PC-3 (cell line): ENCODE results near the gene DGKE. TPM values are rescaled to one million over a fixed set of nuclear protein-coding genes. Genes with fewer than 3 reads are reported as not detected.

Experiments
- ATAC-seq: fragments of 200-7000 bp; cut with Tn5 transposase; 2 replicates; pipeline ENCODE4 v1.9.1; 2020; ENCODE audit warnings: mild to moderate bottlenecking, moderate library complexity
- BruUV-seq: library from RNA; stranded (reverse); fragments of 400-500 nt; replicated peaks from 2 replicates; lab custom pipeline; 2021; lab: Mats Ljungman, UMichigan
- CTCF ChIA-PET: fragments of 300-600 bp; sonication (Branson Sonifier 250); formaldehyde crosslinking; loops from one replicate; lab custom pipeline; 2022; ENCODE audit warnings: antibody characterized with exemption; lab: Charles Lee
- POLR2A ChIA-PET: fragments of 300-600 bp; sonication (Branson Sonifier 250); formaldehyde crosslinking; loops from one replicate; lab custom pipeline; 2022; ENCODE audit warnings: antibody characterized with exemption; ENCODE audit not compliant: unreplicated experiment; lab: Charles Lee
- DNase-seq: peaks from one replicate; pipeline ENCODE4 v3.0.0-alpha.2; 2015
- H2AFZ ChIP-seq: fragments of 300-600 bp; sonication (generic); 2 replicates; pipeline ENCODE4 v1.6.0; 2016; ENCODE audit warnings: antibody characterized with exemption, low read length
- H3F3A ChIP-seq: fragments of 300-600 bp; sonication (generic); one replicate; pipeline ENCODE4 v1.6.0; 2017; ENCODE audit warnings: antibody characterized with exemption, low read length, control low read depth, mild to moderate bottlenecking; ENCODE audit not compliant: unreplicated experiment
- H3K27ac ChIP-seq: fragments of 300-600 bp; sonication (generic); 2 replicates; pipeline ENCODE4 v1.5.1; 2016; ENCODE audit warnings: mild to moderate bottlenecking, low read length
- H3K27me3 ChIP-seq: fragments of 300-600 bp; sonication (generic); 2 replicates; pipeline ENCODE4 v1.6.1; 2016; ENCODE audit warnings: low read length, mixed read lengths
- H3K36me3 ChIP-seq: fragments of 300-600 bp; sonication (generic); 2 replicates; pipeline ENCODE4 v1.6.1; 2016; ENCODE audit warnings: low read depth, mixed run types, low read length, mixed read lengths
- H3K4me1 ChIP-seq: fragments of 300-600 bp; sonication (generic); 2 replicates; pipeline ENCODE4 v1.5.1; 2016; ENCODE audit warnings: low read length; ENCODE audit not compliant: insufficient read depth
- H3K4me2 ChIP-seq: fragments of 300-600 bp; sonication (generic); 2 replicates; pipeline ENCODE4 v1.6.0; 2016; ENCODE audit warnings: low read length
- H3K4me3 ChIP-seq: fragments of 300-600 bp; sonication (generic); 2 replicates; pipeline ENCODE4 v1.5.1; 2016; ENCODE audit warnings: mild to moderate bottlenecking, low read length, mixed read lengths
- H3K79me2 ChIP-seq: fragments of 300-600 bp; sonication (generic); 2 replicates; pipeline ENCODE4 v1.6.1; 2017; ENCODE audit warnings: low read length, mixed read lengths
- H3K9ac ChIP-seq: fragments of 300-600 bp; sonication (generic); 2 replicates; pipeline ENCODE4 v1.6.0; 2016; ENCODE audit warnings: mild to moderate bottlenecking, low read length
- H3K9me2 ChIP-seq: fragments of 300-600 bp; sonication (generic); replicated peaks from 2 replicates; pipeline ENCODE4 v1.6.1; 2016; ENCODE audit warnings: mixed run types, low read length, mixed read lengths
- H3K9me3 ChIP-seq: fragments of 300-600 bp; sonication (generic); 2 replicates; pipeline ENCODE4 v1.6.1; 2016; ENCODE audit warnings: low read length, mixed read lengths
- H4K20me1 ChIP-seq: fragments of 300-600 bp; sonication (generic); 2 replicates; pipeline ENCODE4 v1.6.1; 2016; ENCODE audit warnings: low read length, mixed read lengths
- CTCF ChIP-seq: fragments of 300-600 bp; sonication (generic); conservative IDR thresholded peaks from 2 replicates; pipeline ENCODE4 v1.5.1; 2017; ENCODE audit warnings: antibody characterized with exemption, low read depth, mild to moderate bottlenecking, low read length
- EZH2 ChIP-seq: fragments of 300-600 bp; sonication (generic); IDR thresholded peaks from one replicate; pipeline ENCODE4 v1.6.1; 2017; ENCODE audit warnings: antibody characterized with exemption, mild to moderate bottlenecking, low read length; ENCODE audit not compliant: unreplicated experiment
- EZH2phosphoT487 ChIP-seq: fragments of 300-600 bp; sonication (generic); IDR thresholded peaks from 2 replicates; pipeline ENCODE4 v1.6.1; 2018; ENCODE audit warnings: mild to moderate bottlenecking, antibody characterized with exemption, low read length, borderline replicate concordance
- intact Hi-C: fragments of 100-400 bp; cut with micrococcal nuclease; formaldehyde crosslinking; loops from 2 replicates; pipeline ENCODE4 v1.9.0; 2023
- total RNA-seq: library from RNA; depleted of rRNA; stranded (reverse); fragments of >200 nt; gene quantifications from 2 replicates; pipeline ENCODE4 v1.2.3, GENCODE V29; 2014

DGKE gene
- total RNA-seq, 1 experiment from 2014 or later: 8.4 TPM

- no peaks in the 10 kb centered on the region for H3F3A ChIP-seq
- no TSS peak for BruUV-seq
- no peak overlapping the region for H3K27ac ChIP-seq
- H3K27me3 ChIP-seq: no peaks in the 10 kb centered on the region
- no peak for ATAC-seq
- ChIA-PET POLR2A (no interaction called here), CTCF (no interaction called here)
- no peaks in the 10 kb centered on the region for H3K4me1 ChIP-seq
- H3K9me2 ChIP-seq: no peaks in the 10 kb centered on the region
- H3K79me2 ChIP-seq: no peaks in the 10 kb centered on the region
- H3K4me3 ChIP-seq: no peak overlapping the region
- H3K4me2 ChIP-seq: no peak overlapping the region
- no peaks in the 10 kb centered on the region for H3K36me3 ChIP-seq
- no peaks in the 10 kb centered on the region for H3K9me3 ChIP-seq
- H2AFZ ChIP-seq: no peak overlapping the region
- DNase-seq: no peak
- H3K9ac ChIP-seq: no peak overlapping the region
- H4K20me1 ChIP-seq: no peaks in the 10 kb centered on the region
- intact Hi-C loops: no loop called here
- TF ChIP-seq CTCF (no peak), EZH2 (no peak), EZH2phosphoT487 (no peak)
Measured at GRCh38 chr17:56801459-56802178, 32.3 kb upstream of the DGKE start.

- Histone ChIP-seq H3K4me2 (no peak overlapping the region), H3K9me3 (no peaks in the 10 kb centered on the region), H3K27me3 (no peaks in the 10 kb centered on the region), H4K20me1 (no peaks in the 10 kb centered on the region), H3F3A (no peaks in the 10 kb centered on the region), H3K9ac (no peak overlapping the region), H3K27ac (no peak overlapping the region), H3K9me2 (no peaks in the 10 kb centered on the region), H2AFZ (no peak overlapping the region), H3K36me3 (no peaks in the 10 kb centered on the region), H3K4me1 (no peaks in the 10 kb centered on the region), H3K4me3 (no peak overlapping the region), H3K79me2 (no peaks in the 10 kb centered on the region)
- ATAC-seq (no peak), DNase-seq (no peak)
- no TSS peak for BruUV-seq
- TF ChIP-seq EZH2phosphoT487 (no peak), EZH2 (no peak)
- POLR2A ChIA-PET: no interaction called here
- intact Hi-C loops: no loop called here
- CTCF ChIA-PET: interaction anchor here (0.7 kb wide), 1 partner anchor 869 kb away, joined by 4 read pairs; no protein-coding TSS in a partner anchor
Measured at GRCh38 chr17:56803071-56803470, 30.9 kb upstream of the DGKE start.

GRCh38 chr17:56804454-56804853 is 29.5 kb upstream of the DGKE start:
- ATAC-seq (no peak), DNase-seq (no peak)
- H3K79me2 ChIP-seq: no peaks in the 10 kb centered on the region
- ChIA-PET POLR2A (interaction anchor here (0.6 kb wide), 1 partner anchor 19 kb away, joined by 3 read pairs; no protein-coding TSS in a partner anchor), CTCF (no interaction called here)
- no peak overlapping the region for H3K4me3 ChIP-seq
- no peaks in the 10 kb centered on the region for H3F3A ChIP-seq
- H4K20me1 ChIP-seq: no peaks in the 10 kb centered on the region
- no peak overlapping the region for H3K9ac ChIP-seq
- H3K9me3 ChIP-seq: no peaks in the 10 kb centered on the region
- no peak overlapping the region for H3K27ac ChIP-seq
- no peak overlapping the region for H2AFZ ChIP-seq
- BruUV-seq: no TSS peak
- no peaks in the 10 kb centered on the region for H3K36me3 ChIP-seq
- TF ChIP-seq EZH2phosphoT487: no peak
- no peak for TF ChIP-seq EZH2
- TF ChIP-seq CTCF: no peak
- H3K4me1 ChIP-seq: no peaks in the 10 kb centered on the region
- no peaks in the 10 kb centered on the region for H3K9me2 ChIP-seq
- no peaks in the 10 kb centered on the region for H3K27me3 ChIP-seq
- no peak overlapping the region for H3K4me2 ChIP-seq
- intact Hi-C loops: no loop called here
